Lower leg skin (tissue), 4 donors: Measurements from ENCODE around the gene FPR3. TPM values are rescaled to one million over a fixed set of nuclear protein-coding genes. Genes with fewer than 3 reads are reported as not detected.
"Not testable (repeated sequence)": the region's sequence is repeated elsewhere in the genome, so short reads cannot be mapped to it uniquely, and the experiment has no call there.

Source experiments
- DNase-seq, 2 donors: peaks; one replicate each; pipeline ENCODE4 v3.0.0-alpha.2; 2019; ENCODE audit warnings: low spot score in 2 of 2
- H3K4me3 ChIP-seq: fragments of 200-600 bp; sonication (generic); 2 replicates; pipeline ENCODE4 v1.5.1; 2017; ENCODE audit warnings: mild to moderate bottlenecking, low read depth; ENCODE audit not compliant: poor library complexity, severe bottlenecking
- CTCF ChIP-seq, 3 donors: fragments of 450-650 bp; IDR thresholded peaks; one replicate each; pipeline ENCODE4 v1.5.1; 2016; ENCODE audit warnings: antibody characterized with exemption in 3 of 3, mild to moderate bottlenecking in 3 of 3, moderate library complexity in 2 of 3
- POLR2A ChIP-seq, 2 donors: fragments of 450-650 bp; IDR thresholded peaks; one replicate each; pipeline ENCODE4 v1.6.1; 2016 to 2017; ENCODE audit warnings: antibody characterized with exemption in 2 of 2, mild to moderate bottlenecking in 1 of 2, moderate library complexity in 1 of 2
- WGBS, 2 donors: methylation state at CpG; one replicate each; pipeline ENCODE4 v1.1.5; 2018; 5-methylcytosine and 5-hydroxymethylcytosine counted together
- intact Hi-C: fragments of 100-400 bp; cut with DNase I; formaldehyde crosslinking; loops from one replicate; pipeline ENCODE4 v1.15.0; 2023; ENCODE audit warnings: low total_unique reads
- total RNA-seq, 4 donors: library from RNA; depleted of rRNA; stranded (reverse); fragments of >200 nt; gene quantifications; one replicate each; pipeline ENCODE4 v1.1.0, GENCODE V29; 2016

Gene FPR3
- total RNA-seq, 4 donors from 2014 or later: 2.2 to 3.9 (median 2.4) TPM

DNA sequence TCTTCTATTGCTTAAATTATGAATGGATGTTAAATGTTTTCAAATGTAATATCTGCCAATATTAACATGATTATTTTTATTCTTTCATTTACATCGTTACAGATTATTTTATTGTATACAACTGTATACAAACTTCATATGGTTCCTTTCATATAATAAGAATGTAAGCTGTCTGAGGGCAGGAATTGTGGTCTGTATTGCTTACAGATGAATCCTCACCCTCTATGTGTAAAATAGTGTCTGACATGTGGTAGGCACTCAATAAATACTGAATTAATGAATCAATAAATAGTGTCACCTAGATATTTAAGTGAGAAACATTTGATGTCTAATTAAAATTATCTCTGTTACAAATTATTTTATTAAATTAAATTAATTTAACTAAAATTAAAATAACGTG lies 7.8 kb downstream of the FPR3 start:
- TF ChIP-seq POLR2A (IDR thresholded peaks at IDR 0.05) (no peak), CTCF (IDR thresholded peaks at IDR 0.05) (no peak)
- no peak overlapping the region for H3K4me3 ChIP-seq
- intact Hi-C loops: no loop called here
- 78 to 84% methylated on average over 2 of the region's 2 CpGs for WGBS, 2 donors
- no peak for DNase-seq

GRCh38 chr19:51803519-51803918 lies 8.6 kb downstream of the FPR3 start:
- no peak for DNase-seq
- WGBS, 2 donors: 79 to 80% methylated on average over 4 of the region's 4 CpGs
- H3K4me3 ChIP-seq: no peak overlapping the region
- intact Hi-C loops: no loop called here
- TF ChIP-seq POLR2A (IDR thresholded peaks at IDR 0.05): no peak
- no peak for TF ChIP-seq CTCF (IDR thresholded peaks at IDR 0.05)

DNA sequence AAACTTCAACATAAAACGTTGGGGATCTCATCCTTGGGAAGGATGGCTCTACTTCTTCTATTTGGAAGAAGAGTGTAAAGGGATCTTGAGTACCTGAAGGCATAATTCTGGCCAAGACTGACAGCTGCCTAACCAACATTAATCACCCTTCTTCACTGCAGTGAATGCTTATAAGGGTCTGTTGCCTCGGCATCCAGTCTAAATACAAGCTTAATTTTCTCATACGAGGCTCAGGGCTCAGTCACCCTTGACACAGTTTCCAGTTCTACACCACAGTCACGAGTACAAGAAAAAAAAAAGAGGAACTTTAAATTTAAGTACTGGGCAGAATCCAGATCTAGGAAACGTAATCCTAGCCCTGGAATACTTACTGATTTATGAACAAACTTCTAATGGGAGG lies 9.0 kb downstream of the FPR3 start:
- no peak for TF ChIP-seq POLR2A (IDR thresholded peaks at IDR 0.05)
- intact Hi-C loops: no loop called here
- no peak overlapping the region for H3K4me3 ChIP-seq
- WGBS, 2 donors: 42 to 56% methylated on average over 5 of the region's 5 CpGs
- no peak for DNase-seq

DNA sequence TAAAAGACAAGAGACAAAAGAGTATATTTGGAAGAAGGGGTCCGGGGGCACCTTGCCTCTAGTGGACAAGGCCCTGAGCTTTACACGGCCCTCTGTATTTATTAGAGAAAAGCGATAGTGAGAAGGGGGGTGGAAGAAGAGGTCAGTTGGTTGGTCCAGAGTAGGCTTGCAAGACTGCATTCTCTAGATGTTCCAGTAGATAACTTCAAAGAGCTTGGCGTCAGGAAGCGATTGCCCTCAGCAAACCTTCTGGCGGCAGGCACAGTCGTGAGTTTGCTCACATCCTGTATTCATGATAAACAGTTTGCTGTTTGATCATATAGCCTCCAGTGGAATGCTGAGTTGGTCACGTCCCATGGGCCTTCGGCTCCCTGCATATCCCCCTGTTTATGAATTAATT lies 9.8 kb downstream of the FPR3 start:
- 73 to 76% methylated on average over 9 of the region's 9 CpGs for WGBS, 2 donors
- DNase-seq, intact Hi-C loops, H3K4me3 ChIP-seq: not testable (repeated sequence)

GRCh38 chr19:51805396-51805795 lies 10.4 kb downstream of the FPR3 start:
- H3K4me3 ChIP-seq, intact Hi-C loops, DNase-seq: not testable (repeated sequence)
- 85 to 89% methylated on average over 8 of the region's 8 CpGs for WGBS, 2 donors

DNA sequence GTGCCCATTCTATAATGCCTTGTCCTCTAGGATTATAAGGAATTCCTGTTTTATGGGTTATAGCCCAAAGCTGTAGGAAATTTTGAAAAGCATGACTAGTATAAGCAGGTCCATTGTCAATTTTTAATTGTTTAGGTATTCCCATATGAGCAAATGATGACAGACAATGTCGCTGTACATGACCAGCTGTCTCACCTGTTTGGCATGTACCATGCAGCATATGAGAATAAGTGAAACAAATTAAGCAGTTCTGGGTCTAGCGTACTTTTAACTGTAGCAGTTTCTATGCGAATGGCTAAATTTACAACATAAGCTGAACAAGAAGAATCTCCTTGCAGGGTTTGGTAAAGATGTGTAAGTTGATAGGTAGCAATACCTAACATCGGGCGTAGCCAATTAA lies 11.6 kb downstream of the FPR3 start:
- intact Hi-C loops: not testable (repeated sequence)
- WGBS, 2 donors: 89 to 93% methylated on average over 5 of the region's 5 CpGs

GRCh38 chr19:51807111-51807701 lies 12.2 kb downstream of the FPR3 start:
- intact Hi-C loops: no loop called here
- DNase-seq: no peak
- H3K4me3 ChIP-seq: no peak overlapping the region
- TF ChIP-seq POLR2A (IDR thresholded peaks at IDR 0.05) (no peak), CTCF (IDR thresholded peaks at IDR 0.05) (no peak)
- WGBS, 2 donors: 34 to 42% methylated on average over 6 of the region's 6 CpGs

More for the DNA sequence above, 11.6 kb downstream of the FPR3 start:
- H3K4me3 ChIP-seq, DNase-seq: not testable (repeated sequence)

DNA sequence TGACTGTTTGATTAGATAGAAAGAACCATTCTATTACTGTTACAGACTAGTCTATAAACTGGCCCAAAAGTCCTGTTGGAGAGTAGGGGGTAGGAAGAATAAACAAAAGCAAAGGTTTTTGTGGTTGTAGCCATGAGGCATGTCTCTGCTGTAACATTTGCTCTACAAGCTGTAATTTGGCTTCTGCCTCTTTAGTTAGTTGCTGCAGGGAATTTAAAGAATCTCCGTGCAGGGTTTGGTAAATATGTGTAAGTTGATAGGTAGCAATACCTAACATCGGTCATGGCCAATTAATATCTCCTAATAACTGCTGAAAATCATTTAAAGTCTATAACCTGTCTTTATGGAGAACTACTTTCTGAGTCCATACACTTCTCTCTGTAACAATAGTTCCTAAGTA lies 13.0 kb downstream of the FPR3 start:
- 48 to 77% methylated on average over 2 of the region's 2 CpGs for WGBS, 2 donors
- no peak for DNase-seq
- no peak overlapping the region for H3K4me3 ChIP-seq
- TF ChIP-seq POLR2A (IDR thresholded peaks at IDR 0.05): no peak
- intact Hi-C loops: no loop called here
